Common myeloid progenitor, CD34-positive (primary cell): Measurements from ENCODE around the gene ERC2.

Experiments used
- CTCF ChIA-PET: fragments of 350-600 bp; sonication (Branson Sonifier 250); formaldehyde crosslinking; loops from one replicate; lab custom pipeline; 2021; ENCODE audit warnings: antibody characterized with exemption; lab: Charles Lee
- POLR2A ChIA-PET: fragments of 350-600 bp; sonication (Branson Sonifier 250); formaldehyde crosslinking; loops from one replicate; lab custom pipeline; 2021; ENCODE audit warnings: antibody characterized with exemption; lab: Charles Lee
- DNase-seq, 3 donors: peaks; one replicate each; pipeline versions ENCODE4 v3.0.0 to v3.0.0-alpha.2; 2013
- H3K27ac ChIP-seq, 2 experiments: 1 replicate in 1 of 2; 2 replicates in 1 of 2; pipeline ENCODE4 v1.7.0; 2013; ENCODE audit warnings: inconsistent platforms in 2 of 2, low read length in 2 of 2, mild to moderate bottlenecking in 2 of 2, low read depth in 1 of 2, moderate library complexity in 1 of 2; ENCODE audit not compliant: severe bottlenecking in 2 of 2, insufficient read depth in 1 of 2, poor library complexity in 1 of 2
- H3K27me3 ChIP-seq, 5 experiments: replicated peaks in 2 of 5; 1 replicate in 3 of 5; 2 replicates in 2 of 5; pipeline versions ENCODE4 v1.6.1 to v1.7.0; 2013; ENCODE audit warnings: low read length in 4 of 5, mild to moderate bottlenecking in 2 of 5, moderate library complexity in 2 of 5, inconsistent platforms in 1 of 5; ENCODE audit not compliant: insufficient read depth in 5 of 5, control insufficient read depth in 4 of 5
- H3K36me3 ChIP-seq, 4 experiments: 1 replicate in 2 of 4; 2 replicates in 2 of 4; pipeline versions ENCODE4 v1.6.1 to v1.7.0; 2013; ENCODE audit warnings: low read length in 3 of 4, control low read depth in 1 of 4, mild to moderate bottlenecking in 1 of 4; ENCODE audit not compliant: control insufficient read depth in 4 of 4, insufficient read depth in 4 of 4
- H3K4me1 ChIP-seq, 4 experiments: 1 replicate in 3 of 4; 2 replicates in 1 of 4; pipeline versions ENCODE4 v1.6.1 to v1.7.1; 2013; ENCODE audit warnings: low read length in 3 of 4, mild to moderate bottlenecking in 3 of 4, control low read depth in 1 of 4, inconsistent platforms in 1 of 4, moderate library complexity in 1 of 4; ENCODE audit not compliant: control insufficient read depth in 4 of 4, insufficient read depth in 4 of 4; ENCODE audit errors: control extremely low read depth in 1 of 4
- H3K4me3 ChIP-seq, 7 experiments: 1 replicate in 4 of 7; 2 replicates in 3 of 7; pipeline versions ENCODE4 v1.5.1 to v1.7.0; 2013; ENCODE audit warnings: mild to moderate bottlenecking in 7 of 7, low read length in 6 of 7, moderate library complexity in 6 of 7, inconsistent platforms in 2 of 7, low read depth in 2 of 7, control low read depth in 1 of 7; ENCODE audit not compliant: insufficient read depth in 4 of 7, control insufficient read depth in 1 of 7; ENCODE audit errors: extremely low read depth in 1 of 7
- H3K9me3 ChIP-seq, 5 experiments: 1 replicate in 4 of 5; 2 replicates in 1 of 5; pipeline versions ENCODE4 v1.6.1 to v1.7.1; 2013; ENCODE audit warnings: low read length in 4 of 5, mild to moderate bottlenecking in 2 of 5, inconsistent platforms in 1 of 5, low read depth in 1 of 5, moderate library complexity in 1 of 5; ENCODE audit not compliant: control insufficient read depth in 4 of 5, insufficient read depth in 2 of 5; ENCODE audit errors: control extremely low read depth in 1 of 5
- WGBS: methylation state at CpG from one replicate; pipeline ENCODE4 v1.1.5; 2013; ENCODE audit not compliant: insufficient coverage; 5-methylcytosine and 5-hydroxymethylcytosine counted together

The ERC2 gene

GRCh38 chr3:55912880-55913279 is 555.4 kb downstream of the ERC2 start:
- ChIA-PET CTCF (no interaction called here), POLR2A (no interaction called here)

DNA sequence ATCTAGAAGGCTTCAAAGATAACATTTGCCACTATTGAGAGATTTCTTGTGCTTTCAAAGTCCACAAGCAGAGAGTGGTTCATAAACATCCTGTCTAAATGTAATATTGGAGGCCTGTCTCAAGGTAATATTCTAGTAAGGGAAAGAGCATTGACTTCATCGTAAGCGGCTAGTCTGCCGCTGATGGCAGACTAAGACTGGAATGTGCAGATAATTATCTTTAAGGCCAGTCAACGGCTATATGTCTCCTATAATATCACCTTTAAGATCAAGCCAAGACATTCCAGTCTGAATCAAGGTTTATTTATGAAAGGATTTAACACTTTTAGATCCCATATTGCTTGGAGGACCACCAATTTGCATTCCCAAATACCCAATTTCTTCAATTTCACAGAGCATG is 557.0 kb downstream of the ERC2 start:
- no CpG with 5 or more reads among the region's 4 CpGs for WGBS
- POLR2A ChIA-PET: no interaction called here
- CTCF ChIA-PET: no interaction called here
- no peaks in the 10 kb centered on the region for H3K9me3 ChIP-seq
- H3K4me3 ChIP-seq: no peak overlapping the region
- no peaks in the 10 kb centered on the region for H3K4me1 ChIP-seq
- DNase-seq: no peak
- no peaks in the 10 kb centered on the region for H3K36me3 ChIP-seq
- H3K27ac ChIP-seq: no peak overlapping the region
- peaks cover 0 to 6% (median 0%) of the 10 kb centered on the region in 5 experiments for H3K27me3 ChIP-seq

More at GRCh38 chr3:55912880-55913279, 555.4 kb downstream of the ERC2 start:
- Histone ChIP-seq H3K4me3 (no peak overlapping the region), H3K36me3 (no peaks in the 10 kb centered on the region), H3K27me3 (peaks cover 0 to 6% (median 0%) of the 10 kb centered on the region in 5 experiments), H3K4me1 (no peaks in the 10 kb centered on the region), H3K9me3 (no peaks in the 10 kb centered on the region), H3K27ac (no peak overlapping the region)
- DNase-seq: no peak
- no CpG with 5 or more reads among the region's 2 CpGs for WGBS

GRCh38 chr3:55910543-55910942 is 557.7 kb downstream of the ERC2 start:
- no peaks in the 10 kb centered on the region for H3K36me3 ChIP-seq
- POLR2A ChIA-PET: no interaction called here
- peaks cover 0 to 6% (median 0%) of the 10 kb centered on the region in 5 experiments for H3K27me3 ChIP-seq
- 60% methylated on average over 1 of the region's 1 CpG for WGBS
- no peaks in the 10 kb centered on the region for H3K4me1 ChIP-seq
- H3K9me3 ChIP-seq: no peaks in the 10 kb centered on the region
- DNase-seq: no peak
- CTCF ChIA-PET: no interaction called here
- H3K4me3 ChIP-seq: no peak overlapping the region
- no peak overlapping the region for H3K27ac ChIP-seq

GRCh38 chr3:55909373-55909772 is 558.9 kb downstream of the ERC2 start:
- H3K36me3 ChIP-seq: no peaks in the 10 kb centered on the region
- ChIA-PET CTCF (no interaction called here), POLR2A (no interaction called here)
- H3K27me3 ChIP-seq: peaks cover 0 to 6% (median 0%) of the 10 kb centered on the region in 5 experiments
- H3K9me3 ChIP-seq: no peaks in the 10 kb centered on the region
- 100% methylated on average over 1 of the region's 3 CpGs for WGBS
- H3K27ac ChIP-seq: no peak overlapping the region
- no peak for DNase-seq
- no peaks in the 10 kb centered on the region for H3K4me1 ChIP-seq
- no peak overlapping the region for H3K4me3 ChIP-seq

DNA sequence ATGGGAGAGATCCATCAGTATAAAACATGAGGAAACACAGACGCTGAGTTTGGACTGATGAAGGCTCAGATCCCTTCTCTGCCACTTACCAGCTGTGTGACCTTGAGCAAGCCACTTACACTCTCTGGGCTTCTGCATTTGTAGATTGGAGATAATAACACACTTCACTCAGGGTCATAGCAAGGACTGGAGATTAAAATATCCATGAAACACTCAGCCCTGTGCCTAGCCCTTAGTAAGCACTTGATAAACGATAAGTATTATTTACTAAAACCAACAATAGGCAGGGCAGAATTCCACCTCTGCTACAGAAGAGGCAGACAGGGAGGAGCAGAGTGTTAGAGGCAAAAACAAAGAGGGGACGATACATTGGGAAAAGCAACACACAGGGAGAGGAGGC is 560.7 kb downstream of the ERC2 start:
- Histone ChIP-seq H3K4me1 (no peaks in the 10 kb centered on the region), H3K36me3 (no peaks in the 10 kb centered on the region), H3K27me3 (peaks cover 0 to 6% (median 0%) of the 10 kb centered on the region in 5 experiments), H3K9me3 (no peaks in the 10 kb centered on the region), H3K27ac (no peak overlapping the region), H3K4me3 (no peak overlapping the region)
- WGBS: 95% methylated on average over 2 of the region's 3 CpGs
- DNase-seq: no peak
- CTCF ChIA-PET: no interaction called here
- POLR2A ChIA-PET: no interaction called here

GRCh38 chr3:55906896-55907295 is 561.4 kb downstream of the ERC2 start:
- H3K4me1 ChIP-seq: no peaks in the 10 kb centered on the region
- DNase-seq: no peak
- no peaks in the 10 kb centered on the region for H3K9me3 ChIP-seq
- no peak overlapping the region for H3K4me3 ChIP-seq
- H3K27ac ChIP-seq: no peak overlapping the region
- H3K27me3 ChIP-seq: peaks cover 0 to 6% (median 0%) of the 10 kb centered on the region in 5 experiments
- no peaks in the 10 kb centered on the region for H3K36me3 ChIP-seq
- POLR2A ChIA-PET: no interaction called here
- 89% methylated on average over 2 of the region's 3 CpGs for WGBS
- CTCF ChIA-PET: no interaction called here

- POLR2A ChIA-PET: no interaction called here
- Histone ChIP-seq H3K9me3 (no peaks in the 10 kb centered on the region), H3K36me3 (no peaks in the 10 kb centered on the region), H3K4me1 (no peaks in the 10 kb centered on the region), H3K27me3 (peaks cover 0 to 5% (median 0%) of the 10 kb centered on the region in 5 experiments), H3K4me3 (no peak overlapping the region), H3K27ac (no peak overlapping the region)
- CTCF ChIA-PET: no interaction called here
- DNase-seq: no peak
- WGBS: 98% methylated on average over 6 of the region's 6 CpGs
These were observed 563.6 kb downstream of the ERC2 start for GRCh38 chr3:55904716-55905115.
